A673 (cell line): Measurements from ENCODE around the gene PDSS1. TPM values are rescaled to one million over a fixed set of nuclear protein-coding genes. Genes with fewer than 3 reads are reported as not detected.
"Not testable (repeated sequence)": the region's sequence is repeated elsewhere in the genome, so short reads cannot be mapped to it uniquely, and the experiment has no call there.

Source experiments
- BruUV-seq: library from RNA; stranded (reverse); fragments of 400-500 nt; replicated peaks from 2 replicates; lab custom pipeline; 2021; lab: Mats Ljungman, UMichigan
- CTCF ChIA-PET: fragments of 300-600 bp; sonication (Branson Sonifier 250); formaldehyde crosslinking; loops from one replicate; lab custom pipeline; 2022; ENCODE audit warnings: antibody characterized with exemption; lab: Charles Lee
- POLR2A ChIA-PET: fragments of 300-600 bp; sonication (Branson Sonifier 250); formaldehyde crosslinking; loops from one replicate; lab custom pipeline; 2022; ENCODE audit warnings: antibody characterized with exemption; ENCODE audit not compliant: low non-redundant PET; lab: Charles Lee
- DNase-seq: peaks from one replicate; pipeline ENCODE4 v3.0.0-alpha.2; 2015; ENCODE audit warnings: low spot score
- H3K27ac ChIP-seq: fragments of 200-600 bp; sonication (generic); 2 replicates; pipeline ENCODE4 v1.5.1; 2016; ENCODE audit warnings: mixed run types, low read depth, mild to moderate bottlenecking, mixed read lengths, antibody characterized with exemption, low read length; ENCODE audit not compliant: poor library complexity, severe bottlenecking
- H3K27me3 ChIP-seq: fragments of 200-600 bp; sonication (generic); replicated peaks from 2 replicates; pipeline ENCODE4 v1.6.1; 2017; ENCODE audit warnings: mixed run types, low read depth, mild to moderate bottlenecking, mixed read lengths, antibody characterized with exemption, low read length; ENCODE audit not compliant: insufficient read depth, poor library complexity
- H3K36me3 ChIP-seq: fragments of 200-600 bp; sonication (generic); 2 replicates; pipeline ENCODE4 v1.6.1; 2016; ENCODE audit warnings: mixed run types, mild to moderate bottlenecking, mixed read lengths, antibody characterized with exemption, low read length; ENCODE audit not compliant: insufficient read depth, poor library complexity, severe bottlenecking
- H3K4me1 ChIP-seq: fragments of 200-600 bp; sonication (generic); 2 replicates; pipeline ENCODE4 v1.6.1; 2017; ENCODE audit warnings: mixed run types, mild to moderate bottlenecking, mixed read lengths, antibody characterized with exemption, low read length; ENCODE audit not compliant: insufficient read depth, poor library complexity, severe bottlenecking
- H3K4me3 ChIP-seq: fragments of 200-600 bp; sonication (generic); 2 replicates; pipeline ENCODE4 v1.5.1; 2016; ENCODE audit warnings: low read depth, mixed run types, mild to moderate bottlenecking, mixed read lengths, low read length; ENCODE audit not compliant: poor library complexity, severe bottlenecking
- H3K9me3 ChIP-seq: fragments of 200-600 bp; sonication (generic); 2 replicates; pipeline ENCODE4 v1.6.1; 2016; ENCODE audit warnings: mixed run types, low read depth, mild to moderate bottlenecking, mixed read lengths, antibody characterized with exemption, low read length; ENCODE audit not compliant: poor library complexity, severe bottlenecking
- CTCF ChIP-seq: fragments of 300-800, 200-600 bp; sonication (generic); conservative IDR thresholded peaks from 2 replicates; pipeline ENCODE4 v1.5.1; 2017; ENCODE audit warnings: low read depth, mild to moderate bottlenecking, antibody characterized with exemption, low read length, moderate library complexity, mixed read lengths
- EZH2 ChIP-seq: fragments of 200-600 bp; sonication (generic); IDR thresholded peaks from 2 replicates; pipeline ENCODE4 v1.6.1; 2017; ENCODE audit warnings: borderline replicate concordance, low read depth, mild to moderate bottlenecking, mixed read lengths, antibody characterized with exemption, low read length; ENCODE audit not compliant: poor library complexity, severe bottlenecking
- intact Hi-C: fragments of 100-400 bp; cut with micrococcal nuclease; formaldehyde crosslinking; loops from one replicate; pipeline ENCODE4 v1.10.0; 2022; ENCODE audit not compliant: unreplicated experiment
- total RNA-seq: library from RNA; stranded (reverse); gene quantifications from 2 replicates; pipeline ENCODE4 v1.2.3, GENCODE V29; 2021

Gene PDSS1
- total RNA-seq, 1 experiment from 2014 or later = 55.4 TPM

GRCh38 chr10:26685441-26685840 is 12.1 kb upstream of the PDSS1 start:
- H3K4me1 ChIP-seq = peaks cover 7% of the 10 kb centered on the region
- no peak for DNase-seq
- no peaks in the 10 kb centered on the region for H3K36me3 ChIP-seq
- no peaks in the 10 kb centered on the region for H3K27me3 ChIP-seq
- no peak for TF ChIP-seq EZH2
- TF ChIP-seq CTCF = no peak
- no peak overlapping the region for H3K27ac ChIP-seq
- BruUV-seq = no TSS peak
- intact Hi-C loops = no loop called here
- no peaks in the 10 kb centered on the region for H3K9me3 ChIP-seq
- POLR2A ChIA-PET = no interaction called here
- CTCF ChIA-PET = no interaction called here
- H3K4me3 ChIP-seq = no peak overlapping the region

GRCh38 chr10:26689399-26689798 is 8.1 kb upstream of the PDSS1 start:
- CTCF ChIA-PET = no interaction called here
- no peak for DNase-seq
- POLR2A ChIA-PET = no interaction called here
- intact Hi-C loops = no loop called here
- no peaks in the 10 kb centered on the region for H3K4me1 ChIP-seq
- H3K4me3 ChIP-seq = no peak overlapping the region
- no peaks in the 10 kb centered on the region for H3K9me3 ChIP-seq
- H3K27me3 ChIP-seq = no peaks in the 10 kb centered on the region
- no peaks in the 10 kb centered on the region for H3K36me3 ChIP-seq
- no TSS peak for BruUV-seq
- TF ChIP-seq EZH2 = no peak
- TF ChIP-seq CTCF = no peak
- no peak overlapping the region for H3K27ac ChIP-seq

DNA sequence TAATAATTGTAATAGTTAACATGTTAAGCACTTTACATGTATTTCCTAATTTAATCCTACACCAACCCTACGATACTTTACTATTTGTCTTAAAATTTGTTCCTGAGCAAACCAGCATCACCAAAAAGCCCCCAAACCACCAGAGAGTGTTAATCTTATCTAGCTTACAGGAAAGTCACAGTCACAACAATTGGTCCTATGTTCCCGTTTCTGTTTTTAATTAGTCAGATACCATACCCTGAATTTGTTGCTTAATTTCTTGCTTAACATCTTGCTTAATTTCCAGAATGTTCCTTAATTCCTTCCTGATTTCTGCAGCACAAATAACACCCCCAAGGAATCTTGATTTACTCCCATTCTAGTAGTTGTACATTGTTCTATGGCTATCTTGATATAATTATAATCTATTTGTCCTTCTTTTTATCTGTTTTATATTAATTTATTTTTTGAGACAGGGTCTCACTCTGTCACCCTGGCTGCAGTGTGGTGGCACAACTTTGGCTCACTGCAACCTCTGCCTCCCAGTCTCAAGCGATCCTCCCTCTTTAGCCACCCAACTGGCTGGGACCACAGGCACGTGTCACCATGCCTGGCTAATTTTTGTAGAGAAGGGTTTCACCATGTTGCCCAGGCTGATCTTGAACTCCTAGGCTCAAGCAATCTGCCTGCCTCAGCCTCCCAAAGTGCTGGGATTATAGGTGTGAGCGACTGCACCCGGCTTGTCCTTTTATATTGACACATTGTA is 6.6 kb upstream of the PDSS1 start:
- ChIA-PET POLR2A (no interaction called here), CTCF (no interaction called here)
- no peaks in the 10 kb centered on the region for H3K36me3 ChIP-seq

DNA sequence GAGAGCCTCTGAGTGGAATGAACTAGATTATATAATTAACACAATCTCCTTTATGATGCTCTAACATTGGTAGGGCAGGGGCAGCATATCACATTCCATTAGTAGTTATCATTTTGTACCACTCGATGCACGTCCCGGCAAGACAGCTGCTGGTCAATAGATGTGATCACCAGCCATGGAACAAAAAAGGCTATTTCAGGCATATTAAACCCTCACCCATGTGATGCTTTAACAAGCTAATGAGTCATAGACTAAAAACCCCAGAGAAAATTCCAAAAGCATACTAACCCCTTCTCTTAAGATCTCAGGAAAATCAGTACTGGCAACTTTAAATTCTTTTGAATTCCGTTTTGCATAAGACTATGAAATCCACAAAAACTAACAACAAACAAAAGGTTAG is 3.0 kb upstream of the PDSS1 start:
- H3K36me3 ChIP-seq, H3K9me3 ChIP-seq, POLR2A ChIA-PET, BruUV-seq, H3K27me3 ChIP-seq, DNase-seq, H3K27ac ChIP-seq, intact Hi-C loops, H3K4me3 ChIP-seq: not testable (repeated sequence)
- CTCF ChIA-PET = interaction anchor here (0.6 kb wide), 1 partner anchor 19 kb away, joined by 7 read pairs; no protein-coding TSS in a partner anchor
- H3K4me1 ChIP-seq = peaks cover 13% of the 10 kb centered on the region

More for the DNA sequence above, 6.6 kb upstream of the PDSS1 start:
- H3K4me1 ChIP-seq = no peaks in the 10 kb centered on the region
- no peak overlapping the region for H3K27ac ChIP-seq
- DNase-seq = no peak
- no TSS peak for BruUV-seq
- no peaks in the 10 kb centered on the region for H3K27me3 ChIP-seq
- intact Hi-C loops = no loop called here
- TF ChIP-seq EZH2 (no peak), CTCF (no peak)
- no peaks in the 10 kb centered on the region for H3K9me3 ChIP-seq
- H3K4me3 ChIP-seq = no peak overlapping the region
